Stimulated activated CD4-positive, alpha-beta T cell treated with anti-CD3 and anti-CD28 coated beads, Interleukin-4, amount 100 ng/mL, for 24 hours (primary cell): Measurements from ENCODE around the gene SCNN1B.
"Not testable (repeated sequence)": the region's sequence is repeated elsewhere in the genome, so short reads cannot be mapped to it uniquely, and the experiment has no call there.

Source experiments
- DNase-seq: peaks from one replicate; pipeline ENCODE4 v3.0.0-alpha.2; 2020

SCNN1B gene

DNA sequence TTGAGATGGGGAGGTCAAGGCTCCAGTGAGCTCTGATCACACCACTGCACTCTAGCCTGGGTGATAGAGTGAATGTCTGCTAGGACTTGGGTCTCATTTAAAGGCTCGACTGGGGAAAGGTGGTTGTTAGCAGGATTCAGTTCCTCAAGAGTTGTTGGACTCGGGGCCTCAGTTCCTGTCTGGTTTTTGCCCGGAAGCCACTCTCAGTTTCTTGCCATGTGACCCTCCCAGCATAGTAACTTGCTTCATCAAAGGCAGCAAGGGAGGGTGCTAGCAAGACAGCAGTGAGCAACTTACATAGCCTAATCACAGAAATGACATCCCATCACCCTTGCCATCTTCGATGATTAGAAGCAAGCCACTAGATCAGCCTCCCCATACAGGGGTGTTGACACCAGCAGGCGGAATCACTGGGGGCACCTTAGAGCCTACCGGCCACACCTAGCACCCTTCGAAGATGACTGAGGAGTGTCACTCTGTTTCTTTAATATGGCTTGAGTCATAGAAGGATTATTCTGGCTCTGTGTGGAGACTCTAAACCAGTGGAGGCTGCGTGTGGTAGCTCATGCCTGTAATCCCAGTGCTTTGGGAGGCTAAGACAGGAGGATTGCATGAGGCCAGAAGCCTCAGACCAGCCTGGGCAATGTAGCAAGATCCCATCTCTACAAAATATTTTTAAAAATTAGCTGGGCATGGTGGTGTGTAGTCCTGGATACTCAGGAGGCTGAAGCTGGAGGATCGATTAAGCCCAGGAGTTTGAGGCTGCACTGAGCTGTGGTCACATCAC, 13.2 kb upstream of the SCNN1B start:
- DNase-seq: no peak

- no peak for DNase-seq
Observed at GRCh38 chr16:23290189-23291062, 11.7 kb upstream of the SCNN1B start.

DNA sequence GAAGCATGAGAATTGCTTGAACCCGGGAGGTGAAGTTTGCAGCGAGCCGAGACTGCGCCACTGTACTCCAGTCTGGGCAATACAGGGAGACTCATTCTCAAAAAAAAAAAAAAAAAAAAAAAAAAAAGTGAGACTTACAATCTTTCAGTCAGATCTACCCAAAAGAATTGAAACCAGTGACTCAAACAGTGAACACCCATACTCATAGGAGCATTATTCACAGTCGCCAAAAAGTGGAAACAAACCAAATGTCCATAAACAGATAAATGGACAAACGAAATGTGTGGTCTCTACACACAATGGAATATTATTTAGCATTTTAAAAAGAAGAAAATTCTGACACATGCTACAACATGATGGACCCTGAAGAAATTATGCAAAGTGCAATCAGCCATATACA, 9.1 kb upstream of the SCNN1B start:
- DNase-seq: no peak

GRCh38 chr16:23294260-23294659, 7.8 kb upstream of the SCNN1B start:
- DNase-seq: no peak

- DNase-seq: no peak
Observed at GRCh38 chr16:23296994-23297393, 5.1 kb upstream of the SCNN1B start.

- no peak for DNase-seq
Observed at GRCh38 chr16:23298290-23298915, 3.7 kb upstream of the SCNN1B start.

DNA sequence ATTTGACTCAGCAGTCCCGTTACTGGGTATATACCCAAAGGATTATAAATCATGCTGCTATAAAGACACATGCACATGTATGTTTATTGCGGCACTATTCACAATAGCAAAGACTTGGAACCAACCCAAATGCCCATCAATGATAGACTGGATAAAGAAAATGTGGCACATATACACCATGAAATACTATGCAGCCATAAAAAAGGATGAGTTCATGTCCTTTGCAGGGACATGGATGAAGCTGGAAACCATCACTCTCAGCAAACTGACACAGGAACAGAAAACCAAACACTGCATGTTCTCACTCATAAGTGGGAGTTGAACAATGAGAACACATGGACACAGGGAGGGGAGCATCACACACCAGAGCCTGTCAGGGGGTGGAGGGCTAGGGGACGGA, 2.3 kb upstream of the SCNN1B start:
- DNase-seq: not testable (repeated sequence)

GRCh38 chr16:23301251-23302044, 654 bp upstream of the SCNN1B start:
- DNase-seq: no peak

DNA sequence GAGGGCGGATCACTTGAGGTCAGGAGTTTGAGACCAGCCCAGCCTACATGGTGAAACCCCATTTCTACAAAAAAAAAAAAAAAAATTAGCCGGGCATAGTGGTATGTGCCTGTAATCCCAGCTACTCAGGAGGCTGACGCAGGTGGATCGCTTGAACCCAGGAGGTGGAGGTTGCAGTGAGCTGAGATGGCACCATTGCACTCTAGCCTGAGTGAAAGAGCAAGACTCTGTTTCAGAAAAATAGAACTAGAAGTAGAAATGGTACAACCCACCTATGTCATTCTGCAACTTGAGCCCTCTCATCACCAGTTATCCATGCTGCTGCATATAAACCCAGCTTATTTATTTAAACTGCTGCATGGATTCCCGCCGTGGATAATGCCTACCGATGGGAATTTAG, 1.6 kb downstream of the SCNN1B start:
- no peak for DNase-seq

DNA sequence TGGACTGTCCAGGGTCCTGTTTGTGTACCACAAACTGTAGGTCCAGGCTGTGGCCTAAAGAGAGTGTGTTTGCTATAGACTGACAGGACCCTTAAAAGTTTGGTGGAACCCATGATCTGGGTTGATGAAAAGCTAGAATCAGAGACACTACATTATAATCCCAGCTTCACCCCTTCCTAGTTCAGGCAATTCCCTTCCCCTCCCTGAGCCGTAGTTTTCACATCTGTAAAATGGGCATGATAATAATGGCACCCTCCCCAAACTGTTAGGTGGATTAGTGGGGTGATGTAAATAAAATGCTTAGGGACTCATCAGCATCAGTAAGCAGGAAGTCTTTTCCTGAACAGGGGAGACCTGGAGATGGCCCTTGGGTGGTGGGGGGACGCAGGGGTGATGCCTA, 2.5 kb downstream of the SCNN1B start:
- no peak for DNase-seq

GRCh38 chr16:23306199-23307100, 4.3 kb downstream of the SCNN1B start:
- no peak for DNase-seq

- DNase-seq: no peak
Observed at GRCh38 chr16:23310217-23310616, 8.1 kb downstream of the SCNN1B start.

DNA sequence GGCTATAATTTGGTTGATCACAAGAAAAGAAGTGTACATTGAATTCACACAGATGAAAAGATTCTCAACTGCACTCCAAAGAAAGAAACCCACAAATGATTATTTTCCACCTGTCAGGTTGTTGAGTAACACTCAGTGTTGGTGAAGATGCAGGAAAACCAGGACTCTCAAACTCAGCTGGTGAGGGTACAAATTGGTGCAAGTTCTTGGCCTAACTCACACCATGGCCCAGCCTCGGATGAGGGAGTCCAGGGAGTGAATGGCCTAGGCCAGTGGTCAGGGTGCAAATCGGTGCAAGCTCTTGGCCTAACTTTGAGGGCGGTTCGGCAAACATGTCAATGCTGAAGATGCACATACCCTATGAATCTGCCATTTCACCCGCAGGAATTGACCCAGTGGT, 8.6 kb downstream of the SCNN1B start:
- no peak for DNase-seq

DNA sequence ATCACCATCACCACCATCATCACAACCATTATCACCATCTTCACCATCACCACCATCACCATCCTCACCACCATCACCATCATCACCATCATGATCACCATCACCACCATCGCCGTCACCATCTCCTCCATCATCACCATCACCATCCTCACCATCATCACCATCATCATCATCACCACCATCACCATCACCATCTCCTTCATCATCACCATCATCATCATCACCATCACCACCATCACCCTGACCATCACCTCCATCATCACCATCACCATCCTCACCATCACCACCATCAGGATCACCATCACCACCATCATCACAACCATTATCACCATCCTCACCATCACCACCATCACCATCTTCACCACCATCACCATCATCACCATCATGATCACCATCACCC, 14.1 kb downstream of the SCNN1B start:
- DNase-seq: no peak

- no peak for DNase-seq
Observed at GRCh38 chr16:23316634-23317265, 14.6 kb downstream of the SCNN1B start.

GRCh38 chr16:23317266-23317661, 15.2 kb downstream of the SCNN1B start:
- DNase-seq: no peak

- no peak for DNase-seq
Observed at GRCh38 chr16:23317751-23318150, 15.6 kb downstream of the SCNN1B start.

DNA sequence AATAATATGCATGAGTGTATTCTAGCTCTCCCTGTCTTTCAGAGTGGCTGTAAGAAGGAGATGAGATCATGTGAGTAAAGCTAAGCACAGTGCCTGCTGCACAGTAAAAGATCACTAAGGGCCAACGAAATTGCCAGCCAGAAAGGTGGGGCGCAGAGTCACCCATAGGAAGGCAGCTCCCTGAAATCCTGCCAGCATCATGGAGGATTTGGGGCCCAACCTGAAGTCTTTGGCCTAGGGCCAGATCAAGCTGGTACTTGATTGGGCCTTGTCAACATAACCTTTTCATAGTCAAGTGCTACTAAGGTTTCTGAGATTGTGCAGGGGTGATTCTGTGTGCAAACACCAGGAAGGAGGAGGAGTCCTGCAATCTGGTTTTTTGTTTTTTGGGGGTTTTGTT, 16.5 kb downstream of the SCNN1B start:
- DNase-seq: no peak

DNA sequence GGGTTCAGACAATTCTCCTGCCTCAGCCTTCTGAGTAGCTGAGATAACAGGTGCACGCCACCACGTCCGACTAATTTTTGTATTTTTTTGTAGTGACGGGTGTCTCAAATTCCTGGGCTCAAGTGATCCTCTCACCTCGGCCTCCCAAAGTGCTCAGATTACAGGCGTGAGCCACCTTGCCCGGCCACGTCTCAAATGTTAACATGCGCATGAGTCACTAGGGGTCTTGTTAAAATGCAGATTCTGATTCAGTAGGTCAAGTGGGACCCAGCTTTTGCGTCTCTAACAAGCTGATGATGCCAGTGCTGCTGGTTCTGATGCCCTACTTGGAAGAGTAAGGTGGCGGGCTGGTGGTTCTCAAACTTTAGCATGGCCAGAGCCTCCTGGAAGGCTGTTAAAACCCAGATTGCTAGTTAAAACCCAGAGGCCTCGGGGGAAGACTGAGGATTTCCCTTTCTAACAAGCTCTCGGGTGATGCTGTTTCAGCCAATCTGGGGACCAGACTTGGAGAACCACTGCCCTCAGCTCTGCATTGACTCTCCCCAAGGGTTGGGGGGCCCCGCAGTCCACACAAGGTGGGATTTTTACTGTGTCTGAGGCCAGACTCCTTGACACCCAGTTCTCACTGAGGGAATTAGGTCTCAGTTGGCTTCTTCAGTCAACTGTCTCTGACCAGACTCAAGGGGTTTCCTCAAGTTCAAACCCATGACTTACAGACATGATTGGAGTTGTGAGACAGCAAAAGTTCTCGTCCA, 17.9 kb downstream of the SCNN1B start:
- no peak for DNase-seq

DNA sequence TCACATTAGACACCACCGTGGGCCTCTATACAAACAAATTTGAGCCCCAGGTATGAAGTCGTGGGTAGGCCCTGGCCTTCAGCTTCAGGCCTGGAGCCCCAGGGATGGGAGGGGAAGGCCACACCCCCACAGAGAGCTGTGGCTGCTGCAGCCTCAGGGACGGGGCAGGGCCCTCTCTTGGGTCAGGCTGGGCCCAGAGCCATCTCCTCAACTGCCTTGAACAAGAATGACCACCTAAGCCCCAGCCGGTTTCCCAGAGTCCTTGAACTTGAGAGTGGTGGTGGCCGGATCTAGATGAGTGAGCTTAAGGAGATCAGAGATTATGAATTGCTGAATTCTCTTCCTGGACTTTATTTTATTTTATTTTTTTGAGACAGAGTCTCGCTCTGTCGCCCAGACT, 18.6 kb downstream of the SCNN1B start:
- DNase-seq: no peak
